Naive thymus-derived CD8-positive, alpha-beta T cell (primary cell): Measurements from ENCODE around the gene HDAC4. TPM values are rescaled to one million over a fixed set of nuclear protein-coding genes. Genes with fewer than 3 reads are reported as not detected.
A peak's percentile ranks its signal among the peaks of the same experiment; 100 is the strongest.

Experiments
- ATAC-seq, 2 donors: fragments of 150-1000 bp; cut with Tn5 transposase in 1 of 2; sonication (Bioruptor Pico), chemical (Tn5 transposase) in 1 of 2; 1 replicate in 1 of 2; 2 replicates in 1 of 2; pipeline ENCODE4 v1.10.0; 2021; ENCODE audit warnings: mild to moderate bottlenecking in 2 of 2, moderate library complexity in 2 of 2
- POLR2A ChIA-PET: fragments of 350-600 bp; sonication (Branson Sonifier 250); formaldehyde crosslinking; loops from one replicate; lab custom pipeline; 2021; ENCODE audit warnings: antibody characterized with exemption; lab: Charles Lee
- DNase-seq, 10 donors: peaks; one replicate each; pipeline versions ENCODE4 v3.0.0 to v3.0.0-alpha.2; 2020 to 2022
- H3K27ac Mint-ChIP-seq, 10 donors: one replicate each; pipeline ENCODE4 v1.8.0; 2020 to 2022; ENCODE audit warnings: mild to moderate bottlenecking in 10 of 10, mixed read lengths in 10 of 10, moderate library complexity in 4 of 10, inconsistent platforms in 1 of 10
- H3K27me3 Mint-ChIP-seq, 5 donors: one replicate each; pipeline ENCODE4 v1.8.0; 2021 to 2022; ENCODE audit warnings: mixed read lengths in 5 of 5
- H3K36me3 Mint-ChIP-seq, 3 donors: one replicate each; pipeline ENCODE4 v1.8.0; 2020 to 2022; ENCODE audit warnings: mixed read lengths in 3 of 3, mild to moderate bottlenecking in 2 of 3, inconsistent platforms in 1 of 3
- H3K4me1 Mint-ChIP-seq, 4 donors: one replicate each; pipeline ENCODE4 v1.8.0; 2021 to 2022; ENCODE audit warnings: mixed read lengths in 4 of 4
- H3K4me3 Mint-ChIP-seq, 10 donors: one replicate each; pipeline ENCODE4 v1.8.0; 2020 to 2022; ENCODE audit warnings: mild to moderate bottlenecking in 10 of 10, mixed read lengths in 10 of 10, moderate library complexity in 6 of 10, inconsistent platforms in 1 of 10
- H3K9me3 Mint-ChIP-seq, 9 donors: one replicate each; pipeline ENCODE4 v1.8.0; 2020 to 2022; ENCODE audit warnings: mixed read lengths in 9 of 9, mild to moderate bottlenecking in 3 of 9, inconsistent platforms in 1 of 9, moderate library complexity in 1 of 9
- polyA plus RNA-seq, 3 donors: library from polyadenylated mRNA; unstranded; fragments of 300-500 nt; fragmentation: Illumina TruSeq; gene quantifications; one replicate each; pipeline ENCODE4 v1.2.3, GENCODE V29; 2021
- total RNA-seq, 8 experiments: library from RNA in 2 of 8; stranded (reverse) in 2 of 8; gene quantifications; one replicate each; pipeline ENCODE4 v1.2.3 and lab custom pipeline; 2021 to 2026

Gene HDAC4
- total and polyA plus RNA-seq, 5 experiments from 2014 or later: 2.8 to 37.3 (median 10.1) TPM

DNA sequence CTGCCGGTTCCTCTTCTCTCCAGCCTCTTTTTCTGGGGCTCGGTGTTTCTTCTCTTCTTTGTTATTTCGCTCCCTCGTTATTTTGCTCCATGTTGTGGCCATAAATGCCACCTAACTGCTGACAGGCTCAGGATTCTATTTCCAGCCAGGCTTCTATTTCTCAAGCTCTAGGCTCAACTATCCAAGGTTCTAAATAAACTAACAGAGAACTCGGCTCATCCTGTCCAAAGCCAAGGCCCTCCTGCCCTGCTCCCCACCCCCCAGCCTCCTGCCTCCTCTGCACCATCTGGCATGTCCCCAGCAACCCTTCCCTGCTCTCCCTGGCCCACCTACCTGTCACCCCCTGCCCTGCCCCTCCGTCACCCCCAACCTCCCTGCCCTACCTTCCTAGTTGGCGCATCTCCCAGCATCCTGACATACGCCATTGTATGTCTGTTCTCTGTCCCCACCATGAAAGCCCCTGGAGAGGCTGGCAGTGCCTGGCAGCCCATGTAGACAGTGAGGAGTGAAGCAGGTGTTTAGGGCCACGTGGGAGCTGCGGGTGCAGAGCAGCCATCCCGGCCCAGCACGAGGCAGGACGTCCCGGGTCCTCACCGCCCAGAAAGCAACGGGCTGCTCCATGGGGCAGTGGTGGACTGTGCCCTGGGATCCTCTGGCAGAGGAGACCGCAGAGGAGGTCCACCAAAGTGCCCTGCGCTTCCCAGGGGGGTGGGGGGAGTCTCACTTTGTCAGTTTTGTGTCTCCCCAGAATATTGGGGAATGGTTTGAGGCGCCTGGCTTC is 366.1 kb downstream of the HDAC4 start:
- no peak overlapping the region for H3K27ac Mint-ChIP-seq
- no peaks in the 10 kb centered on the region for H3K36me3 Mint-ChIP-seq
- H3K27me3 Mint-ChIP-seq: peaks cover 4 to 23% (median 14%) of the 10 kb centered on the region in 5 donors
- ATAC-seq: no peak
- POLR2A ChIA-PET: no interaction called here
- H3K4me1 Mint-ChIP-seq: no peaks in the 10 kb centered on the region
- DNase-seq: no peak
- no peaks in the 10 kb centered on the region for H3K9me3 Mint-ChIP-seq
- H3K4me3 Mint-ChIP-seq: no peak overlapping the region

DNA sequence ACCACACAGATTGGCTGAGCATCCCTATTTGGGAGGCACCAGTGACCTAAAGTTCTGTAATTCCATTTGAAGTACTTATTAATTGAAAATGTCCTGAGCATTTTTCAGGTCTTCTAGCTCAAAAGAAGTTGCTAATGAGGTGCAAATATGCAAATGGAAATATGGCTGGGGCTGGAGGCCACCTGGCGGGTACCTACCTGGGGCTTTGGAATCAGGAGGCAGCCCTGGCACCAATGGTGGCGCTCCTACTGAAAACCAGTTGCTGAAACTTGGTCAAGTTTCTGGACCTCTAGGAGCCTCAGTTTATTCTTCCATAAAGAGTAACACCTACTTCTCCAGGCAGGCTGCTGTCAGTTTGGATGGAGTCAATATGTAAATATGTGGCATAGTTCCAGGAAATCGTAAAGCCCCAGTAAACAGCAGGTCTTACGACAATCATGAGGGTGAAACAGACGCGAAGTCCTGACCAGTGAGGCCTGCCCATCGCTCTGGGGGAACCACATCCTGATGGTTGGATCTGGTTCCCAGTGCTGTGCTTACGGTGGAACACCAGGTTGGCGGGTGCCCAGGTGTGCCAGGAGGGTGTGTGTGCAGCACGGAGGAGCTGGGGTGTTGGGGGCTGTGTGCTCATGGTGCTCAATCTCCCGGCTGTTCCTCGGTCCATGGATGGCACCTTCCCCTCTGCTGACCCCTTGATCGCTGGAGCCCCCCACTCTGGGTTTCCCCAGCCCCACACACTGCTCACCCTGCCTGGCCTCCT is 366.8 kb downstream of the HDAC4 start:
- no peaks in the 10 kb centered on the region for H3K9me3 Mint-ChIP-seq
- no peak overlapping the region for H3K27ac Mint-ChIP-seq
- peaks cover 4 to 23% (median 14%) of the 10 kb centered on the region in 5 donors for H3K27me3 Mint-ChIP-seq
- POLR2A ChIA-PET: no interaction called here
- no peaks in the 10 kb centered on the region for H3K4me1 Mint-ChIP-seq
- ATAC-seq: no peak
- H3K36me3 Mint-ChIP-seq: no peaks in the 10 kb centered on the region
- H3K4me3 Mint-ChIP-seq: no peak overlapping the region
- DNase-seq: no peak

DNA sequence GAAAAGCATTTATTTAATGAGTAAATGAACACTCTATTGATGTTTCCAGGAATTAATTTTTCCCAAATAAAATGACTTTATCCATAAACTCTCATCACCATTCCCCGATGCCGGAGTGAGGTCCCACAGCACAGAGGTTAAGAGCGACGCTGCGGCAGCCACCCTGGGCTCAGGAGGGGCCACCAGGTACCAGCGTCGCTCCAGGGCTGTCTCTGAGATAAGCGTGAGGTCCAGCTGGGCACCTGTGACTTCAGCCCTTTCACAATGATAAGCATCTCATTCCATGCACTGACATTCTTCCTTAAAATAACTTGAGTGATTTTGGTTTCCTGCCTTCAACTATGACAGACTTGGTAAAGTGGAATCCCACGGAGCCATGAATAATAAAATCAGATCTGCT is 370.9 kb downstream of the HDAC4 start:
- H3K4me3 Mint-ChIP-seq: no peak overlapping the region
- POLR2A ChIA-PET: no interaction called here
- no peak for ATAC-seq

DNA sequence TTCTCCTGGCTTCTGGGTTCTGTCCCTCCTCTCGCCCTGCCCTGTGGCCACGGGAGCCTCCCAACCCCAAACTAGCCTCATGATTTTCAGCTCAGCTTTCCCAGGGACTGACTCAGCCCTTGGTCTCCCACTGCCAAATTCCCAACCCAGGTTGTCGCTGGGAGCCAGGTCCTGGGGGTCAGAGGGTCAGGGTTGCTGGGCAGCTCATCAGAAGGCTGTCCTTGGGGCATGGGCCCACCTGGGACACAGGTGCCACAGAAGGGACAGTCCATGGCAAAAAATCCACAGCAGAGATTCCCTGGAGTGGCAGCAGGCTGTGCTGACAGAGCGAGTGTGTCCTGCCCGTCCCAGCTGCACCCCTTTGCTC is 372.6 kb downstream of the HDAC4 start:
- H3K36me3 Mint-ChIP-seq: no peaks in the 10 kb centered on the region
- H3K27me3 Mint-ChIP-seq: peaks cover 3 to 16% (median 12%) of the 10 kb centered on the region in 5 donors
- ATAC-seq (no peak), DNase-seq (no peak)
- POLR2A ChIA-PET: no interaction called here
- no peaks in the 10 kb centered on the region for H3K4me1 Mint-ChIP-seq
- H3K4me3 Mint-ChIP-seq: no peak overlapping the region
- H3K9me3 Mint-ChIP-seq: no peaks in the 10 kb centered on the region
- no peak overlapping the region for H3K27ac Mint-ChIP-seq

More for the DNA sequence above, 370.9 kb downstream of the HDAC4 start:
- no peaks in the 10 kb centered on the region for H3K4me1 Mint-ChIP-seq
- no peak for DNase-seq
- no peak overlapping the region for H3K27ac Mint-ChIP-seq
- no peaks in the 10 kb centered on the region for H3K36me3 Mint-ChIP-seq
- no peaks in the 10 kb centered on the region for H3K9me3 Mint-ChIP-seq
- peaks cover 6 to 23% (median 16%) of the 10 kb centered on the region in 5 donors for H3K27me3 Mint-ChIP-seq

GRCh38 chr2:239027391-239028252 is 373.2 kb downstream of the HDAC4 start:
- POLR2A ChIA-PET: no interaction called here
- Mint-ChIP-seq H3K4me1 (no peaks in the 10 kb centered on the region), H3K9me3 (no peaks in the 10 kb centered on the region), H3K4me3 (no peak overlapping the region), H3K27me3 (peaks cover 3 to 16% (median 11%) of the 10 kb centered on the region in 5 donors), H3K27ac (no peak overlapping the region), H3K36me3 (no peaks in the 10 kb centered on the region)
- no peak for DNase-seq
- ATAC-seq: no peak

GRCh38 chr2:239026711-239027361 is 374.0 kb downstream of the HDAC4 start:
- no peak overlapping the region for H3K4me3 Mint-ChIP-seq
- H3K27me3 Mint-ChIP-seq: peaks cover 0 to 19% (median 15%) of the 10 kb centered on the region in 5 donors
- no peaks in the 10 kb centered on the region for H3K4me1 Mint-ChIP-seq
- POLR2A ChIA-PET: no interaction called here
- H3K27ac Mint-ChIP-seq: peak overlapping the region in 1 of 10 donors; percentile 15
- no peak for ATAC-seq
- H3K36me3 Mint-ChIP-seq: no peaks in the 10 kb centered on the region
- DNase-seq: no peak
- no peaks in the 10 kb centered on the region for H3K9me3 Mint-ChIP-seq

GRCh38 chr2:239025951-239026461 is 374.8 kb downstream of the HDAC4 start:
- no peaks in the 10 kb centered on the region for H3K4me1 Mint-ChIP-seq
- H3K36me3 Mint-ChIP-seq: no peaks in the 10 kb centered on the region
- ATAC-seq: no peak
- POLR2A ChIA-PET: no interaction called here
- H3K27ac Mint-ChIP-seq: no peak overlapping the region
- H3K27me3 Mint-ChIP-seq: peaks cover 2 to 22% (median 16%) of the 10 kb centered on the region in 5 donors
- H3K4me3 Mint-ChIP-seq: no peak overlapping the region
- no peaks in the 10 kb centered on the region for H3K9me3 Mint-ChIP-seq
- DNase-seq: no peak

DNA sequence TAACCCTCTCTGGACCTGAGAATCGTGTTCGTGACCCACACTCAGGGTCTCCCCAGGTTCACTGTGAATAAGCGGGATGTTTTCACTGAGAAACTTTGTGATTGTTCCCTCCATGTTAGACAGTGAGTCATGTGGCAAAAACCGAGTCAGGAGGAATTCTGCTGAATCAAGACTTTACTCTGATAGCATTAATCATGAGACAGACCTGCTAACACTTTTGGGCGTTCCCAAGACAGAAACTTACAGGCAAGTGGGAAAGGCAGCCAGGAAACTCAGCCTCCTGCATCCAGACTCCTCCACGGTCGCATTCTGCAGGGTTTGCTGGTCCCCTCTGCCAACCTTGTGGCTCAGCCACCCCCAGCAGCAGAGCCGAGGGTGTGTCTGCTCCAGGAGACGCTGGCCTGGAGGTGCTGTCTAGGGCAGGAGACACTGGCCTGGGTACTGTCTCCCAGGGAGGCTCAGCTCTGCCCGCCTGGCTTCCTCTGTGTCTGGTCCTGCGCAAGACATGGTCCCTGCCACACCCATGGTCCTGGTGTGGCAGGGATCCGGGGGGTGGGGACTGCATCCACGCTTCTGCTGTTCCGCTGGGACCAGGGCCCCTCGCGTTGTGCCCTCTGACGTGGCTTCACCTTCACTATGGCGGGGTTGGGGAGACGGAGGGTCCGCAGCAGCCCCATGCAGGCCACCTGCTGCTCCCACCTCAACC is 375.6 kb downstream of the HDAC4 start:
- Mint-ChIP-seq H3K36me3 (no peaks in the 10 kb centered on the region), H3K27me3 (peaks cover 2 to 24% (median 16%) of the 10 kb centered on the region in 5 donors), H3K9me3 (no peaks in the 10 kb centered on the region), H3K27ac (no peak overlapping the region), H3K4me1 (no peaks in the 10 kb centered on the region), H3K4me3 (no peak overlapping the region)
- DNase-seq: no peak
- POLR2A ChIA-PET: no interaction called here
- no peak for ATAC-seq

GRCh38 chr2:239024226-239024625 is 376.6 kb downstream of the HDAC4 start:
- H3K4me3 Mint-ChIP-seq: no peak overlapping the region
- no peaks in the 10 kb centered on the region for H3K9me3 Mint-ChIP-seq
- H3K36me3 Mint-ChIP-seq: no peaks in the 10 kb centered on the region
- POLR2A ChIA-PET: no interaction called here
- DNase-seq (no peak), ATAC-seq (no peak)
- no peaks in the 10 kb centered on the region for H3K4me1 Mint-ChIP-seq
- no peak overlapping the region for H3K27ac Mint-ChIP-seq
- H3K27me3 Mint-ChIP-seq: peaks cover 2 to 29% (median 16%) of the 10 kb centered on the region in 5 donors

DNA sequence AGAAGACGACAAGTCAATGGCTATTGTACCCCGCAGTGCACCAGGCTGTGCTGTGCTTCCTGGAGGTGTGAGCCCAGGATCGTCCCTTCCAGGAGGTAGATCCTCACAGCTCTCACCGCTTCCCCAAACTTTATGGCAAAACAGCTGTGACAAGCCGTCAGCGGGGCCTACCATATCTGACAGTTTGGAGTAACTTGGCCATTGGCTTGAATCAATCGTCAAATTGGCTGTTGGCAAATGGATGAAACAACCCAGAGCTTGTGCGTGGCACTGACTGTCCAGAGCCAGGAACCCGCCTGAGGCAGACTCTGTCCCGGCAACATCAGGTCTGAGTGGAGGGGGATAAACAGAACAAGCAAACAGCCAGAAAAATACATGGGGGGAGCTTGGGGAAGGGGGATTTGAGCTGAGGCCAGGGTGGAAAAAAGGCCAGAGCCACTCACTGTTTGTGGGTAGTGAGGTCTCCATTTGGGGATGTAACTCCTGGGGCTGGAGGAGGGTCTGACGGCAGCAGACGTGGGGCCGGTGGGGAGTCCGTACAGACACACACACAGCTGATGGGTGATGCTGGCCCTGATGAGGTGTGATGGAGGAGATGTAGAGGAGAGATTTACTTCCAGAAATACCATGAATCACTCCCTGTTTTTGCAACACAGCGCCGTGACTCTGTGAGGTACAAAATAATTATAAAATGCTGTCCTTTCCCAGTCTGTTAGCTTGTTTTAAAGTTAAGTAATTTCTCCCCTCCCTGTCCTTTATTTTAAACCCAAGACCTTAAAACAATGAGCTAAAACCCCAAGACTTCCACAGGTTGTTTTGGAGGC is 378.2 kb downstream of the HDAC4 start:
- H3K27ac Mint-ChIP-seq: no peak overlapping the region
- H3K36me3 Mint-ChIP-seq: no peaks in the 10 kb centered on the region
- H3K27me3 Mint-ChIP-seq: peaks cover 0 to 25% (median 16%) of the 10 kb centered on the region in 5 donors
- H3K4me1 Mint-ChIP-seq: no peaks in the 10 kb centered on the region
- no peak for DNase-seq
- H3K9me3 Mint-ChIP-seq: no peaks in the 10 kb centered on the region
- ATAC-seq: no peak
- POLR2A ChIA-PET: interaction anchor here (0.7 kb wide), 1 partner anchor 1147 kb away, joined by 4 read pairs; no protein-coding TSS in a partner anchor
- H3K4me3 Mint-ChIP-seq: no peak overlapping the region
